Measurements from ENCODE around the gene RCE1.

RCE1 gene

GRCh38 chr11:66846671-66847091 lies 3.4 kb downstream of the RCE1 start:
- in situ Hi-C loops (cut with HindIII; ENCODE audit: low pct_ligation_motif_present, low sequenced_read_pairs): no loop called here
- no peaks in the 10 kb centered on the region for H3K27me3 ChIP-seq (replicated peaks)
- no peak for TF ChIP-seq CTCF (IDR thresholded peaks at IDR 0.05; ENCODE audit: low read depth, low read length, missing control alignments)
- H3K27ac ChIP-seq: no peak overlapping the region
- no peak overlapping the region for H3K4me3 ChIP-seq (ENCODE audit: low read depth, low read length)
- peaks cover 36% of the 10 kb centered on the region for H3K36me3 ChIP-seq (replicated peaks)
- DNase-seq: no peak

GRCh38 chr11:66847461-66848232 lies 4.4 kb downstream of the RCE1 start:
- no peak for DNase-seq
- TF ChIP-seq CTCF (IDR thresholded peaks at IDR 0.05; ENCODE audit: low read depth, low read length, missing control alignments): no peak
- in situ Hi-C loops (cut with HindIII; ENCODE audit: low pct_ligation_motif_present, low sequenced_read_pairs): no loop called here
- Histone ChIP-seq H3K4me3 (ENCODE audit: low read depth, low read length) (no peak overlapping the region), H3K36me3 (replicated peaks) (peaks cover 40% of the 10 kb centered on the region), H3K27ac (no peak overlapping the region), H3K27me3 (replicated peaks) (no peaks in the 10 kb centered on the region)

GRCh38 chr11:66848671-66849500 lies 5.6 kb downstream of the RCE1 start:
- in situ Hi-C loops (cut with HindIII; ENCODE audit: low pct_ligation_motif_present, low sequenced_read_pairs): no loop called here
- Histone ChIP-seq H3K36me3 (replicated peaks) (peaks cover 40% of the 10 kb centered on the region), H3K27me3 (replicated peaks) (no peaks in the 10 kb centered on the region), H3K4me3 (ENCODE audit: low read depth, low read length) (no peak overlapping the region), H3K27ac (no peak overlapping the region)
- no peak for TF ChIP-seq CTCF (IDR thresholded peaks at IDR 0.05; ENCODE audit: low read depth, low read length, missing control alignments)
- DNase-seq: no peak

- peaks cover 40% of the 10 kb centered on the region for H3K36me3 ChIP-seq (replicated peaks)
- H3K27me3 ChIP-seq (replicated peaks): no peaks in the 10 kb centered on the region
- no peak for DNase-seq
- TF ChIP-seq CTCF (IDR thresholded peaks at IDR 0.05; ENCODE audit: low read depth, low read length, missing control alignments): no peak
- in situ Hi-C loops (cut with HindIII; ENCODE audit: low pct_ligation_motif_present, low sequenced_read_pairs): no loop called here
- no peak overlapping the region for H3K27ac ChIP-seq
- H3K4me3 ChIP-seq (ENCODE audit: low read depth, low read length): no peak overlapping the region
These were observed 6.4 kb downstream of the RCE1 start for GRCh38 chr11:66849501-66850234.

- in situ Hi-C loops (cut with HindIII; ENCODE audit: low pct_ligation_motif_present, low sequenced_read_pairs): no loop called here
- DNase-seq: no peak
- H3K36me3 ChIP-seq (replicated peaks): peaks cover 37% of the 10 kb centered on the region
These were observed 7.0 kb downstream of the RCE1 start for GRCh38 chr11:66850235-66850587.

More at GRCh38 chr11:66850235-66850587, 7.0 kb downstream of the RCE1 start:
- Histone ChIP-seq H3K4me3 (ENCODE audit: low read depth, low read length) (no peak overlapping the region), H3K27me3 (replicated peaks) (no peaks in the 10 kb centered on the region), H3K27ac (no peak overlapping the region)
- no peak for TF ChIP-seq CTCF (IDR thresholded peaks at IDR 0.05; ENCODE audit: low read depth, low read length, missing control alignments)

All from brain microvascular endothelial cell (primary cell).